NCI-H446 (cell line): ENCODE data around the gene RTN4IP1.
"Not testable (repeated sequence)": the region's sequence is repeated elsewhere in the genome, so short reads cannot be mapped to it uniquely, and the experiment has no call there.

Experiments
- DNase-seq, 2 experiments: peaks; one replicate each; lab custom pipeline; 2025; lab: John Stamatoyannopoulos, UW

The RTN4IP1 gene

GRCh38 chr6:106581468-106581867 lies 47.8 kb downstream of the RTN4IP1 start:
- DNase-seq: no peak

GRCh38 chr6:106579281-106579680 lies 50.0 kb downstream of the RTN4IP1 start:
- no peak for DNase-seq

GRCh38 chr6:106574741-106575458 lies 54.4 kb downstream of the RTN4IP1 start:
- no peak for DNase-seq

- no peak for DNase-seq
Observed at GRCh38 chr6:106572875-106573585, 56.3 kb downstream of the RTN4IP1 start.

- no peak for DNase-seq
Observed at GRCh38 chr6:106572436-106572835, 56.9 kb downstream of the RTN4IP1 start.

- DNase-seq: no peak
Observed at GRCh38 chr6:106569428-106569827, 59.9 kb downstream of the RTN4IP1 start.

- DNase-seq: no peak
Observed at GRCh38 chr6:106568530-106568929, 60.8 kb downstream of the RTN4IP1 start.

- no peak for DNase-seq
Observed at GRCh38 chr6:106564476-106564875, 64.8 kb downstream of the RTN4IP1 start.

- DNase-seq: no peak
Observed at GRCh38 chr6:106563614-106564013, 65.7 kb downstream of the RTN4IP1 start.

- DNase-seq: no peak
Observed at GRCh38 chr6:106561686-106562405, 67.5 kb downstream of the RTN4IP1 start.

- no peak for DNase-seq
Observed at GRCh38 chr6:106560996-106561685, 68.2 kb downstream of the RTN4IP1 start.

GRCh38 chr6:106559659-106560058 lies 69.6 kb downstream of the RTN4IP1 start:
- DNase-seq: not testable (repeated sequence)

- DNase-seq: no peak
Observed at GRCh38 chr6:106558364-106558763, 70.9 kb downstream of the RTN4IP1 start.

GRCh38 chr6:106557837-106558236 lies 71.5 kb downstream of the RTN4IP1 start:
- DNase-seq: no peak

GRCh38 chr6:106556368-106556960 lies 72.8 kb downstream of the RTN4IP1 start:
- DNase-seq: peak in 1 of 2 experiments; percentile 1

GRCh38 chr6:106555767-106556166 lies 73.5 kb downstream of the RTN4IP1 start:
- DNase-seq: no peak

GRCh38 chr6:106553440-106553839 lies 75.9 kb downstream of the RTN4IP1 start:
- DNase-seq: no peak

GRCh38 chr6:106551155-106551554 lies 78.1 kb downstream of the RTN4IP1 start:
- no peak for DNase-seq

GRCh38 chr6:106549521-106549920 lies 79.8 kb downstream of the RTN4IP1 start:
- no peak for DNase-seq

- DNase-seq: not testable (repeated sequence)
Observed at GRCh38 chr6:106548926-106549455, 80.3 kb downstream of the RTN4IP1 start.

GRCh38 chr6:106547601-106548453 lies 81.5 kb downstream of the RTN4IP1 start:
- DNase-seq: no peak
